Fibroblast of the aortic adventitia (primary cell): ENCODE measurements around the gene NFKBIB. TPM values are rescaled to one million over a fixed set of nuclear protein-coding genes. Genes with fewer than 3 reads are reported as not detected.

Experiments
- DNase-seq: peaks from one replicate; pipeline ENCODE4 v3.0.0-alpha.2; 2010; ENCODE audit warnings: low read depth
- H3K4me3 ChIP-seq: 2 replicates; pipeline ENCODE4 v1.5.1; 2011; ENCODE audit warnings: low read depth, mild to moderate bottlenecking, control low read depth, low read length, moderate library complexity
- total RNA-seq: library from RNA; depleted of rRNA; stranded (reverse); fragments of >200 nt; gene quantifications from 2 replicates; pipeline ENCODE4 v1.2.3, GENCODE V29; 2012; ENCODE audit warnings: low replicate concordance
- TF ChIP-seq, protein P1 (sequence below): IDR thresholded peaks from 2 replicates; pipeline ENCODE4 v1.5.1; 2011; ENCODE audit warnings: mild to moderate bottlenecking, low read length, control low read depth, inconsistent platforms; ENCODE audit not compliant: insufficient read depth

The NFKBIB gene
- total RNA-seq, 1 donor = 8.0 TPM

DNA sequence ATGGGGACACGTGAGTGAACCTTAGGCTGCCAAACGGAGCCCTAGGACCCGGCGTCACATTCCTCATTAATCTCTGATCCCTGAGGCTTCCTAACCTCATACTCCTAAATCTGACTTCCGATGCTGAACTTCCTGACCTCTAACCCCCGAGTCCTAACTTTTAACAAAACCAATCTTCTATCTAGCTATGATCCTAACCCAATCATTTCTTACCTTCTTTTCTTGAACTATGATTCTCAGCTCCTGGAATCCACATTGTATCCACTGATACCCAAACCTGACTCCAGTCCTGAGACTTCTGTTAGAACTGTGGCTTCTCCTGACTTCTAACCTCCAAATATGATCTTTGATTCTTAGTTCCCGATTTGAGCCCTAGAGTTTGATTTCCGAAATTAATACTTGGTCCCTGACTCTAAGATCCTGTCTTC lies 447 bp downstream of the NFKBIB start:
- TF ChIP-seq, protein P1, sequence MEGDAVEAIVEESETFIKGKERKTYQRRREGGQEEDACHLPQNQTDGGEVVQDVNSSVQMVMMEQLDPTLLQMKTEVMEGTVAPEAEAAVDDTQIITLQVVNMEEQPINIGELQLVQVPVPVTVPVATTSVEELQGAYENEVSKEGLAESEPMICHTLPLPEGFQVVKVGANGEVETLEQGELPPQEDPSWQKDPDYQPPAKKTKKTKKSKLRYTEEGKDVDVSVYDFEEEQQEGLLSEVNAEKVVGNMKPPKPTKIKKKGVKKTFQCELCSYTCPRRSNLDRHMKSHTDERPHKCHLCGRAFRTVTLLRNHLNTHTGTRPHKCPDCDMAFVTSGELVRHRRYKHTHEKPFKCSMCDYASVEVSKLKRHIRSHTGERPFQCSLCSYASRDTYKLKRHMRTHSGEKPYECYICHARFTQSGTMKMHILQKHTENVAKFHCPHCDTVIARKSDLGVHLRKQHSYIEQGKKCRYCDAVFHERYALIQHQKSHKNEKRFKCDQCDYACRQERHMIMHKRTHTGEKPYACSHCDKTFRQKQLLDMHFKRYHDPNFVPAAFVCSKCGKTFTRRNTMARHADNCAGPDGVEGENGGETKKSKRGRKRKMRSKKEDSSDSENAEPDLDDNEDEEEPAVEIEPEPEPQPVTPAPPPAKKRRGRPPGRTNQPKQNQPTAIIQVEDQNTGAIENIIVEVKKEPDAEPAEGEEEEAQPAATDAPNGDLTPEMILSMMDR = no peak
- H3K4me3 ChIP-seq = peak overlapping the region; percentile 86
- DNase-seq = peak; percentile 65

DNA sequence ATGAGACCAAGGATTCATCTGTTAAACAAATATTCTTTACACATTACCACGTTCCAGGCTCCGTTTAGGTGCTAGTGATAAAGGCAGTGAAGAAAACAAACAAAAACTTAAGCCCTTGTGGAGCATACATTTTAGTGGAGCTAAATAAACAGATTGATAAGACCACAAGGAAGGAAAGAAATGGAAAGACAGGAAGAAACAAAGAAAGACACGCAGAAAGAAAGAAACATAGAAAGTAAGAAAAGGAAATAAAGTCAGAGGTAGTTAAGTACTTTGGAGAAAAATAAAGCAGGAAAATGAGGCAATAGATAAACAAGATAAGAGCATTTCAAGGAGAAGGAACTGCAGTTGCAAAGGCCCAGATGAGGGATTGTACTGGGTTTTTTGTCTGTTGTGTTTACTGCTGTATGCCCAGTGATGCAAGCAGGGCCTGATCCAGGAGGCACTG lies 998 bp downstream of the NFKBIB start:
- TF ChIP-seq, protein P1 = no peak
- peak overlapping the region; percentile 86 for H3K4me3 ChIP-seq
- DNase-seq = peak; percentile 17

DNA sequence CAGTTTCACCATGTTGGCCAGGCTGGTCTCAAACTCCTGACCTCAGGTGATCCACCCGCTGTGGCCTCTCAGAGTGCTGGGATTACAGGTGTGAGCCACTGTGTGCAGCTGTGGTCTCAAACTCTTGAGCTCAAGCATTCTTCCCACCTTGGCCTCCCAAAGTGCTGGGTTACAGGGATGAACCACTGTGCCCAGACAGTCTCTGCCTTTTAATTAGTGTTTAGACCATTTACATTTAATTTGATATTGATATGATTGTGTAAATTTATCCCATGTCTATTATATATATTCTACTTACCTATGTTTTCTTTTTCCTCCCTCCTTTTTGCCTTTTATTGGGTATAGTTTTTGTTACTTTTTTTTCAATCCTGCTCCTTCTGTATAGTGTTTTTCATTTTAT lies 1.9 kb downstream of the NFKBIB start:
- TF ChIP-seq, protein P1 = no peak
- no peak overlapping the region for H3K4me3 ChIP-seq

DNA sequence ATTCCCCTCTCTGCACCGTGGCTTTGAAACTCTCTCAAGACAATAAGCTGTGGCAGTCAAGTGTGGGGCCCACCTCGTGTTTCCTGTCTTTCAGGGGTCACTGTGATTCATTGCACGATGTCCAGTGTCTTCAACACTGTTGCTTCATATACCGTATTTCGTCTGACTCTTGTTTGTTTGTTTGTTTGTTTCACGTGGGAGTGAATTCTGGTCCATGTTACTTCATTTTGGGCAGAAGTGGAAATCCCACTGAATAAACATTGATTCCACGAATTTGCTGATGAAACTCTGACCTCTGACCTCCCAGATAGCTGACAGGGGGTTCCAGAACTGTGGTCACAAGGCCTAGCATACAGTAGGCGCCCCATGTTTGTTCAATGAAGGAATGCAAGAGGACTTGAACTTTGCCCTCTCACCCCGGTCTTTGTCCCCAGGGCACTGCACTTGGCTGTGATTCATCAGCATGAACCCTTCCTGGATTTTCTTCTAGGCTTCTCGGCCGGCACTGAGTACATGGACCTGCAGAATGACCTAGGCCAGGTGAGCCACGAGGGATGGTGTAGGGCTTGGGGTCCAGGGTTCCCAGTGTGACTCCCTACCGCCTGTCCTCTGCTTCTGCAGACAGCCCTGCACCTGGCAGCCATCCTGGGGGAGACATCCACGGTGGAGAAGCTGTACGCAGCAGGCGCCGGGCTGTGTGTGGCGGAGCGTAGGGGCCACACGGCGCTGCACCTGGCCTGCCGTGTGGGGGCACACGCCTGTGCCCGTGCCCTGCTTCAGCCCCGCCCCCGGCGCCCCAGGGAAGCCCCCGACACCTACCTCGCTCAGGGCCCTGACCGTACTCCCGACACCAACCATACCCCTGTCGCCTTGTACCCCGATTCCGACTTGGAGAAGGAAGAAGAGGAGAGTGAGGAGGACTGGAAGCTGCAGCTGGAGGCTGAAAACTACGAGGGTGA lies 5.1 kb downstream of the NFKBIB start:
- H3K4me3 ChIP-seq = no peak overlapping the region
- TF ChIP-seq, protein P1 = no peak
- DNase-seq = no peak

More for the DNA sequence above, 1.9 kb downstream of the NFKBIB start:
- DNase-seq = no peak

DNA sequence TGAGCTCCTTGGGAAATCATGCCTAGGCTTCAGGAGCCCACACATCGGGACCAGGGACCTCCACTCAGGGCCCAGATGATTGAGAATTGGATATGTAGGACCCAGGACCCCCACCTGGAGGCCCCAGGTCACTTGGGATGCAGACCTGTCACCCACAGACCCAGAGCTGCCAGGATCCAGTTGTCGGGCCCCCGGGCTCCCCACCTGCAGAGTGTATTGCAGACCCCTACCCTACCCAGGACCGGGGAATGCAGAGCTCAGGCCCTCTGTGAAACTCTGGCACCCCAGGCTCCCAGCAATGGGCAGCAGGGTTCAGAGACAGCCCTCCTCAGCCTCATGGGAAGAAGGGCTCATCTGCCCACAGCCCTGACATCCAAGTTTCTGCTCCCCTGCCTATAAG lies 5.9 kb downstream of the NFKBIB start:
- no peak overlapping the region for H3K4me3 ChIP-seq
- TF ChIP-seq, protein P1 = no peak
- no peak for DNase-seq

DNA sequence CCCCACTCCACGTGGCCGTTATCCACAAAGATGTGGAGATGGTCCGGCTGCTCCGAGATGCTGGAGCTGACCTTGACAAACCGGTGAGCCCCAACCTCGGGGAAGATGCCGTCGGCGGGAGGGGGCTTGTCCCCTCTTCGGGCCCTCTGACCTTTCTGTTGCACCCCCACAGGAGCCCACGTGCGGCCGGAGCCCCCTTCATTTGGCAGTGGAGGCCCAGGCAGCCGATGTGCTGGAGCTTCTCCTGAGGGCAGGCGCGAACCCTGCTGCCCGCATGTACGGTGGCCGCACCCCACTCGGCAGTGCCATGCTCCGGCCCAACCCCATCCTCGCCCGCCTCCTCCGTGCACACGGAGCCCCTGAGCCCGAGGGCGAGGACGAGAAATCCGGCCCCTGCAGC lies 7.5 kb downstream of the NFKBIB start:
- DNase-seq = no peak
- TF ChIP-seq, protein P1 = no peak
- H3K4me3 ChIP-seq = no peak overlapping the region
